ENCODE results near the gene ACSS3.
"Not testable (repeated sequence)": the region's sequence is repeated elsewhere in the genome, so short reads cannot be mapped to it uniquely, and the experiment has no call there.

ACSS3 gene, protein sequence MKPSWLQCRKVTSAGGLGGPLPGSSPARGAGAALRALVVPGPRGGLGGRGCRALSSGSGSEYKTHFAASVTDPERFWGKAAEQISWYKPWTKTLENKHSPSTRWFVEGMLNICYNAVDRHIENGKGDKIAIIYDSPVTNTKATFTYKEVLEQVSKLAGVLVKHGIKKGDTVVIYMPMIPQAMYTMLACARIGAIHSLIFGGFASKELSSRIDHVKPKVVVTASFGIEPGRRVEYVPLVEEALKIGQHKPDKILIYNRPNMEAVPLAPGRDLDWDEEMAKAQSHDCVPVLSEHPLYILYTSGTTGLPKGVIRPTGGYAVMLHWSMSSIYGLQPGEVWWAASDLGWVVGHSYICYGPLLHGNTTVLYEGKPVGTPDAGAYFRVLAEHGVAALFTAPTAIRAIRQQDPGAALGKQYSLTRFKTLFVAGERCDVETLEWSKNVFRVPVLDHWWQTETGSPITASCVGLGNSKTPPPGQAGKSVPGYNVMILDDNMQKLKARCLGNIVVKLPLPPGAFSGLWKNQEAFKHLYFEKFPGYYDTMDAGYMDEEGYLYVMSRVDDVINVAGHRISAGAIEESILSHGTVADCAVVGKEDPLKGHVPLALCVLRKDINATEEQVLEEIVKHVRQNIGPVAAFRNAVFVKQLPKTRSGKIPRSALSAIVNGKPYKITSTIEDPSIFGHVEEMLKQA

DNA sequence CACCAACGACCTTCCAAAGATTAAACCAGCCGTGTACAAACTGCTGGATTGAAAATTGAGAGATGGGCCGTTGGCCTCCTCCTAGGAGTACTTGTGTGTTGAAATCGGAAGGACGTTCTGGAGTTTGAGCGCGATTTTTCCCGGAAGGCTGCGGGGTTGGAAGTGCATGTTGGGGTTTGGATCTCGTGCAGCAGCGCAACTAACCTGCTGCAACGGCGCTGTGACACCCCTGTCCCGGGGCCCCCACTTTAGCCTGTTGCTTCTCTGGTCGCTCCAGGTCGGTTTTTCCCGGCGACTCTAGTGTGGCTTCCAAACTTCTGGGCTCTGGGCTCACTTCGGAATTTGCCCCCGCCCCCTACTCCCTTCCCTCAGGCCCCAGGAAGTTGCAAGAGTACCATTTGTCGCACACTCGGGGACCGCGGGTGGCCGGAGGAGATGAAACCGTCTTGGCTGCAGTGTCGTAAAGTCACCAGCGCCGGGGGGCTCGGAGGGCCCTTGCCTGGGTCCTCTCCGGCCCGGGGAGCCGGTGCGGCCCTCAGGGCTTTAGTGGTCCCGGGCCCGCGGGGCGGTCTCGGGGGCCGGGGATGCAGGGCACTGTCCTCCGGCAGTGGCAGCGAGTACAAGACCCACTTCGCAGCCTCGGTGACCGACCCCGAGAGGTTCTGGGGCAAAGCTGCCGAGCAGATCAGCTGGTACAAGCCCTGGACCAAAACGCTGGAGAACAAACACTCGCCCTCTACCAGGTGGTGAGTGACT lies at the start of gene ACSS3:
Gene ACSS3 (plus strand): TSS at position 394 of the 756 bp plus-strand sequence. CDS start 42 bp downstream, at position 436.
- H3K4me3 ChIP-seq (ENCODE audit: low read length) = peak within 1 kb of the TSS; percentile 75
- no peak for DNase-seq (ENCODE audit: low read depth)
- TF ChIP-seq CTCF (conservative IDR thresholded peaks at IDR 0.05; ENCODE audit: low read depth, low read length) = no peak

GRCh38 chr12:81034926-81035325 lies 43.0 kb upstream of the ACSS3 start:
- no peak overlapping the region for H3K4me3 ChIP-seq (ENCODE audit: low read length)
- no peak for DNase-seq (ENCODE audit: low read depth)
- no peak for TF ChIP-seq CTCF (conservative IDR thresholded peaks at IDR 0.05; ENCODE audit: low read depth, low read length)

GRCh38 chr12:81039231-81039630 lies 38.6 kb upstream of the ACSS3 start:
- no peak for DNase-seq (ENCODE audit: low read depth)
- H3K4me3 ChIP-seq (ENCODE audit: low read length) = no peak overlapping the region
- no peak for TF ChIP-seq CTCF (conservative IDR thresholded peaks at IDR 0.05; ENCODE audit: low read depth, low read length)

GRCh38 chr12:81043979-81044740 lies 33.7 kb upstream of the ACSS3 start:
- no peak for DNase-seq (ENCODE audit: low read depth)
- no peak for TF ChIP-seq CTCF (conservative IDR thresholded peaks at IDR 0.05; ENCODE audit: low read depth, low read length)
- no peak overlapping the region for H3K4me3 ChIP-seq (ENCODE audit: low read length)

DNA sequence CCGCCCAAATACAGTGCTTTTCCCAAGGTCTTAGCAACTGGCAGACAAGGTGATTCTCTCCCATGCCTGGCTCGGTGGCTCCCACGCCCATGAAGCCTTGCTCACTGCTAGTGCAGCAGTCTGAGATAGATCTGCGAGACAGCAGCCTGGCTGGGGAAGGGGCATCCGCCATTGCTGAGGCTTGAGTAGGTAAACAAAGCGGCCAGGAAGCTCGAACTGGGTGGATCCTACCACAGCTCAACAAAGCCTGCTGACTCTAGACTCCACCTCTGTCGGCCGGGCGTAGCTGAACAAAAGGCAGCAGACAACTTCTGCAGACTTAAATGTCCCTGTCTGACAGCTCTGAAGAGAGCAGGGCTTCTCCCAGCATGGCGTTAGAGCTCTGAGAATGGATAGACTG lies 12.9 kb upstream of the ACSS3 start:
- not testable (repeated sequence) for DNase-seq (ENCODE audit: low read depth); H3K4me3 ChIP-seq (ENCODE audit: low read length)

GRCh38 chr12:81070846-81071245 lies 7.0 kb upstream of the ACSS3 start:
- no peak for TF ChIP-seq CTCF (conservative IDR thresholded peaks at IDR 0.05; ENCODE audit: low read depth, low read length)
- DNase-seq (ENCODE audit: low read depth) = no peak
- no peak overlapping the region for H3K4me3 ChIP-seq (ENCODE audit: low read length)

GRCh38 chr12:81075539-81075938 lies 2.3 kb upstream of the ACSS3 start:
- no peak overlapping the region for H3K4me3 ChIP-seq (ENCODE audit: low read length)
- TF ChIP-seq CTCF (conservative IDR thresholded peaks at IDR 0.05; ENCODE audit: low read depth, low read length) = no peak
- no peak for DNase-seq (ENCODE audit: low read depth)
